GM18517 (cell line): ENCODE data around the gene NRP1.

ENCODE experiments used
- ATAC-seq: cut with Tn5 transposase; IDR thresholded peaks from one replicate; pipeline ENCODE4 v1.9.1; 2021; ENCODE audit warnings: mild to moderate bottlenecking, moderate library complexity; ENCODE audit not compliant: unreplicated experiment

NRP1 gene

DNA sequence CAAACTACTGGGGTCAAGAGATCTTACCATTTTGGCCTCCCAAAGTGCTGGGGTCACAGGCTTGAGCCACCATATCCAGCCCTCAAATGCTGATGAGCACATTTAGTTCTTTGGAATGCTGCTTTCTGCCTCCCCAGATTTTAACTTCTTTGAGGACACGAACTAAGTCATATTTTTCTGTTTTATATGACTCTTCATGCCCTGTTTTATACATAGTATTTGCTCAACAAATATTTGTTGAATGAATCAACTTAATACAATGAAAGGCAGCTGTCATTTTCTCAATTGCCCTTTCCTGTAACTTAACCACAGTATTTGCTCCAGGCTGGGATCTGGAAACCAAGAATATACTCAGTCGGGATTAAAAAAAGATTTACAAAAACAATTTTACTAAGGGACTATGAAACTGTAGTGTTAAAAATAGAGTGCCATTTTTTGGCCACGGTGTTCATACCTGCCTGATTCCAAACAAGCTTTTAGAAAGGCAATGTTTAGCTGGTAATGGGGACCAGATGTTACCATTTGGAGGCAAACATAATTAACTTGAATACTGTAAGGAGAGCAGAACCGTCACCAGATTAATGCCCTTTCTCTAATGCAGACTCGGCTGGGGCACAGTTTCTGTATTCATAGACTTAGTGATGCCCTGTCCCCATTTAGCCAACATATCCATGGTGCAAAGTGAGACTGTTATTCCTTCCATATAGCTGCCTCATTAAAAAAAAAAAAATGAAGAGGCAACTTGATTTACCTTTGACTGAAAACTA is 117.6 kb downstream of the NRP1 start:
- no peak for ATAC-seq

DNA sequence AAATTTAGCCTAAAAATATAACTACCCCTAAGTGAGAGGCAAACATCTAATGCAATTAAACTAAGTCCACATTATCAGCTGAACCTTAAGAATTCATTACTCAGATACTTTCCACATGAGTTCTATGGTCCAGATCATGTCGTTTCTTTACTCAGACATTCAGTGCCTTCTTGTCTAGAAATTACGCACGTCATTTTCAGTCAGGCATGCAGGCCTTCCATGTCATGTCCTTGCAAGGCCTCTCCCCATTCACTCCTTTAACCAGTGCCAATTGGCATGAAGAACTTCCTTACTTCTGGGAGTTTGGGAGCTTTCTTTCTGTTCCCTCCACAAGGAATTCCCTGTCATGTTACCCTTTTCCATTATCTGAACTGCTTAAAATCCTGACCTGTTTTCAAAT is 118.8 kb downstream of the NRP1 start:
- ATAC-seq, result no peak

DNA sequence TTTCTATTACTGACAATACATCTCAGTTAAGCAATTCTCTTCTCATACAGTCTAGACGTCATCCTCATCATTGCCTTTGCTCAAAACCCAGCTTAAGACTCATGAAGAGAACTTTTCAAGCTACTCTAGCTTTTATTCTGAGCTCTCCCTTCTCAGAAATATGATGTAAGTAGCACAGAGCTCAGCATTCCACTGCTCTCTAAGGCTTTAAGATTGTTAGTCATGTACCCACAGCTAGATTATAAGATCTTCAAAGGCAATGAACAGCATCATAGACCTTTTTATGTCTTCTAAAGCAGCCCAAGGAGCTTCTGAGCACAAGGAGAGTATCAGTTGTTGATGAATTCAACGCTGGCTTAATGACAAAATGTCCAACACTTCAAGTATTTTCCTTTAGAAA is 119.3 kb downstream of the NRP1 start:
- no peak for ATAC-seq

DNA sequence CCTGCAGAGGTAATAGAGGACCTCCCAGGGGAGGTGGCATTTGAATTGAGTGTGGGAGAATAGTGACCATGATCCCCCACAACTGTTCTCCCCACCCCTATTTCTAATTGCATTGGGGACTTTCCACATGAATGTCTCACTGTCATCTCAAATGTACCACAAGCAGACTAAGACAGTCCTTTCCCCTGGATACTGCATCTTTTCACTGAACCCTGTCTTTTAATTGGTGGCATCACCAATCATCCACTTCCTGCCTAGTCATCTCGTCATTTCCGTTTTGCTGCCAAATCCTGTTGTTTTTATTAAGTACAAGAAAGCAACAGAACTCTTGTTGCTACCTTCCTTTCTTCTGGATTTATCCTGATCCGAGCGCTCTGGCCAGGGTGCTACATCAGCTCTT is 120.3 kb downstream of the NRP1 start:
- ATAC-seq, result no peak

DNA sequence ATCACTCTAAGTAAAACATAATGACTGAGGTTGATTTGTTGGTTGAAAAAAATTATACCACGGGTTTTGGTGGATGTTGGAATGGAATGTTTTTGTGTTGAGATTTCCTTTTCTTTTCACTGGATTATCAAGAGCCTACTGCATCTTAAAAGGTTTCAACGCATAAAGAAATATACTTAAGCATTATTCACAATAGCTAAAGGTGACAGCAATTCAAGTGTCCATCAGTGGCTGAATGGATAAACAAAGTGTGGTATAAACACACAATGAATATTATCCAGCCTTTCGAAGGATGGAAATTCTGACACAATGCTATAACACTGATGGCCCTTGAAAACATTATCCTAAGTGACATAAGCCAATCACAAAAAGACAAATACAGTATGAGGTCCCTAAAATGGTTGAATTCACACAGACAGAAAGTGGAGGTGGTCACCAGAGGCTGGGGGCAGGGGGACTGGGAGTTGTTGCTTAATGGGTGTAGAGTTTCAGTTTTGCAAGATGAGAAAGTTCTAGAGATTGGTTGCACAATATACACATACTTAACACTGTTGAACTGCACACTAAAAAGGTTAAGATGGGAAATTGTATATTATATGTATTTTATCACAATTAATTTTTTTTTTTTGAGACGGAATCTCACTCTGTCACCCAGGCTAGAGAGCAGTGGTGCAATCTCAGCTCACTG is 122.3 kb downstream of the NRP1 start:
- no peak for ATAC-seq

DNA sequence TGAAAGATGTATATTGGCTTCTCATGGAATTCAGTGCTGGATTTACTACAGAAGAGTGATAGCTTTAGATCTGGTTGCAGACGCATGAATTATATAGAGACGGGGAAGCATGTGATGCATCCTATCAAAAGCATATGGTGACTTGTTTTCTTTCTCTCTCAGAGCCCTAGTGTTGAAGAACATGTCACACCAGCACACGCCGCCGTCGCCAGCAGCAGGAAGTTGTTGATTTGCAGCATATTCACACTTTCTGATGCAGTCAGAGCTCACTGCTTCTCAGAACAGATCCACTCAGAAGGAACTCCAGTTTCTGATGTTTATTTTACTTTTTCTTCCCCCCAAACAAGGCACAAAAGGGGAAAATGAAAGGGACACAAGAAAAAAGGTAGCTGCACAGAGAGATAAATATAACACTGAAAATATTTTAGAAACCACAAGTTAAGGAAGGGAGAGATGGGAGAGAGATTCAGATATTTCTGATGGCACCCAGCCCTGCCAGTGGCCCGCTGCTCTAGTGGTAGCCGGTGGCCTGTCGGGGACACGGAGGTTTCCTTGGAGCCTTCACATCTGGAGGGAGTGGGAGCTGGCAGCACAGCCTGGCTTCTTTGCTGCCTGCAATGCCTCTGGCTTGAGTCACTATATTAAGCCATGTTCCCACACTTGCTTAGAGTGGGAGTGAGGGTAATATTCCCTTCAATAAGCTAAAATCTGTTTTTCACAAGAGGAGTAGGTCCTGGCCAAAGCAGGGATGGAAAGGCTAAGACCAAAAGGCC is 123.2 kb downstream of the NRP1 start:
- no peak for ATAC-seq

DNA sequence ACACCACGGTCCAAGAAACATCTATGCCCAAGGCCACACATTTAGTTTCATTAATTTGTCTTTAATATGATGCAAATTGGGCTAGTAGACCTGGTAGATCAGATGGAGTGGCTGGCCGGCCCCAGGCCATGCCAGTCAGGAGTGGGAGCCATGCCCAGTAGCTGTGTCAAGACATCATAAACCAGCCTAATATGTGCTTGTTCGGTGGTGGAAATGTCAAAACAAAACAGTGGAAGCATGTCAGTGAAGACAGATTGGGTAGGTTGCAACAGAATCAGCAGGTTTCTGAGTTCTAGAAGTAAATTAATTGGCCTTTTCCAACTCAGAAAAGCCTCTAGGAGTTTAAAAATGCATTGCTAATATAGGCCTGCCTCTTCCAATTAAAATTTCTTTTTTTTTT is 124.7 kb downstream of the NRP1 start:
- ATAC-seq, result no peak

DNA sequence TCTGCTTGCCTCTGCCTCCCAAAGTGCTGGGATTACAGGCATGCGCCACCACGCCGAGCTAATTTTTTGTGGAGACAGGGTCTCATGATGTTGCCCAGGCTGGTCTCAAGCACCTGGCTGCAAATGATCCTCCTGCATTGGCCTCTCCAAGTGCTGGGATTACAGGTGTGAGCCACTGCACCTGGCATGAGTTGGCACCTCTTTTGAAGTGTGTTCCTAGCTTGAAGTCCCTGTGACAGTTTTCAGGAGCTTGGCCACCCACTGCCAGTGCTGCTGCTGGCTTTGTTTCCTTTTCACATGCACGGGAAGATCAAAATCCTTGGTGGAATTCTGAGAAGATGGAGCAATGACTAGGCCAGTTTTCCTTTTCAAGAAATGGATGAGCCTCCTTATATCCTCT is 126.3 kb downstream of the NRP1 start:
- ATAC-seq, result no peak

DNA sequence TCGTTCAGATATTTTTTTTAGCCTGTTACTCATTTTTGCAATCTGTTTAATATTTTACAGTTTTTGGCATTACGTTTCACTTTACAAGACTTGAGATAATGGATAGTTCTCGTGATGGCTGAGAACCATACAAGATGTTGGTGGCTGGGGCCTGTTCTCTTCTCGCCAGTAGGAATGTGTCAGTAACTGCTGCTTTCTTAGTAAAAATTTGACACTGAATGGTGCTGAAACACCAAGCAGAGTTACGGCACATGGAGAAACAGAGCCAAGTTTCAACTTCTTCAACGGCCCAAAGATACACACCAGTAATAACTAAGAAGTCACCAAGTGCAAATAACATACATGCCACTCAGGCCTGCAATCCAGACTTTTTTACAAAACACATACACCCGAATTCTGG is 130.4 kb downstream of the NRP1 start:
- ATAC-seq, result no peak

DNA sequence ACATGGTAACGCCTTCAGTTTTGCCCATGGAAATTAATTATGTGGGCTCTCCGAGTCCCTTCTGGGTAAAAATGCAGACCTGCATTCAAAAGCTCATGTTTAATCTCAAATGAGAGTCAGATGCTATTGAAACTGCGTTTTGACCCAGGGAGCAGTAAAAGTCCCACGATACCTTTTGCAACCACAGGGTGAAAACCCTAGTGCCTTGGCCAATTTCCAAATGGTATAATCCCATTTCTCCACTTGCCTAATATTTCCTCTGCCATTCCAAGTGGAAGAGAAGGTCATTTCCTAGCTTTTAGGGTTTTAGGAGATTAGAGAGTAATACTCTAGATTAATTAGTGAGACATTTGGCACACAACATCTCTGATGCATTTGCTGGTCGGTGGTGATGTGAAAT is 132.5 kb downstream of the NRP1 start:
- ATAC-seq, result no peak

DNA sequence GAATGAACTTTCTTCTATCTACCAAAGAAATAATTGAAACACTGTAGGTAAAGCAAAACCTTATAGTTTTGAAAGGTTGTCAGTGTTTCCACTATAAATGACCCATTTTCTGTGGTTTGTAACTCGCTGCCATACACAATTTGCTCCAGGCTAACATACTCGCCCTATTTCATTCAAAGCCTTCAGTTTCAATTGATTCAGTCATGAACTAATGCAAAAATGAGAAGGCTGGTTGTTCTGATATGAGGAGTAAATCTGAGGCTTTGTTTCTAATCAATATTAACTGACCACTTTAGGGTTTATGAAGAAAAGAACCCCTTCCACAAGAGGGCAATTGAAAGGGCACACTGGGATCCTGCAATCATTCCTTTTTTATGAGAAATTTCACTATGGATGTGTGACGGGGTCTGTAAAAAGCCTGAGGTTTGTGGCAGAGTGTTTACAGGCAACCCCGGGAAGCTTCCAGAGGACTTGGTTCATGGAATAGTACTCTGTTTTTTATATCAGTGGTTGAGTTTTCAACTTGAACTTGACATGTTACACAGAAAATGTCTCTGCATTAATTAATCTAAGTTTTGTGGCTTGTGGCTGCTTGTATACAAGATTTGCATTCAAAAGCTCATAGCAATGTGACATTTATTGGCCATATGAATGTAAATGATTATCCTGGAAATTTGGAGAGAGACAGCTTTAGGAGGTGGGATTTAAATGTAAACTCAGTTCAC is 133.2 kb downstream of the NRP1 start:
- ATAC-seq, result no peak

DNA sequence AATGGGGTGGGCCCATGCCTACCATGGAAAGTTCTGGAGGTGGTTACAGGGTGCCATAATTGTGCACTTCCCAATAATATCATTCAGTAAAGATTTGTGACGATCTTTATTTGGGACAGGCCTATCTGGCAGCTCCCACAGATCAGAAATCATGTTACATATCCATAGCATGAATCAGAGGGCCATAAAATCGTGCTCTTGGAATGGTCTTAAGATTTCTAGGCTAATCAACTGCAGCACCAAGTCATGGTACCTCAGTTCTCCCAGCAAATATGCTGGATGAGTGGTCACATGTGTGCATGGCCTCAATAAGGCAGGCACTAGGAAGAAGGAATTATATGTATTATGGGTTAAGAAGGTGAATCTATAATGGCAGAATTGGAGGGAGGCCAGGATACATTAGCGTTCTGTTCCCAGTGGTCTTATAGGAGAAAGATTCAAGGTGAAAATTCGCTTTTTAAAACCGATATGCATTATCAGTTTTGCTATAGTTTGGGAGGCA is 134.7 kb downstream of the NRP1 start:
- no peak for ATAC-seq

DNA sequence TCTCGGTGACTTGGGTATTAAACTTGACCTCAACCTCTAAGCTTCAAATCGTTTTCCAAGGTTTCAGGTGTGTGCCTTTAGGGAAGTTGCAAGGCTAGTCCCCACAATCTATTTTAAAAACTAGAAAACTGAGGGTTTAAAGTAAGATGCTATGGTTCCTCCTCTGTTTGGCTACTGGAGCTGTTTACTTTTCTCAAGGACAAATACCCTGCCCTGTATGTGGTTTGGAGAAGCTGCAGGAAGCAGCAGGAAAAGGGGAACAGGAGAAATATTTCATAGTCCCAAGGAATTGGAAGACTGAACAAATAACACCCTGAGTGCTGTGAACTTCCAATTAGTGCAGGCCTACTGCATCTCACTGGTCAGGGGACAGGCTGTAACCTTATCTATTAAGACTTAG is 135.9 kb downstream of the NRP1 start:
- no peak for ATAC-seq

DNA sequence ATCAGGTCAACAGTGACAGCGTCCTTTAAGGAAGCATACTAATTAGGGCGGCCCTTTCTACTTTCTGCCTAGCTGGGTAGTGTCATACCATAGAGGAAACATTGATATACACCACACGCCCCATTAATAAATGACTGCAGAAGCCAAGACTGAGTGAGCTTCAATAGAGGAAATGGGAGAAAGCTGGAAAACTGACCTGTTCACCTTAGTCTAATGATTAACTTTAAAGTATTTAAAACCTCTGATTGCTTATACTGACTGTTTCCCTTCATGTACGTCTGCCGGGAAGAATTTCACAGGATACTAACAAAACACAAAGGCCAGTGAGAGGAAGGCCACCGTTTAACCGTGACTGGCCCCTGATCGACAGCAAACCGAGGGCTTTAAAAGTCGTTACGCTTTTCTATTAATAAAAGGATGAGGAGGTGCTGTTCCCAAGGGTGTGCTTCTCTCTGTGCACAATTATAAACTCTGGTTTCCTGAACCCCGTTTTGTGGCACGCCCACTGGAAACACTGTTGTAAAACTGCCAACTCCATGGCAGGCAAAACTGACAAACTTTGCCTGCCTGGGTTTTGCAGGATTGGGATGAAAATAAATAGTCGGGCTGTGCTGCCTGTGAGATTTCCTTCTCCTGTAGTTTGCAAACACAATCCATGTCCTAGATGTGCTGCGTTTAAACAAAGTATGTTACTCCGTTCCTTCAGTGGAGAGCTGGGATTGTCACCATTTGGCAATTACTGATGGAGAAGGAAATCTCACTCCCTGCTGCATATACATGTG is 137.6 kb downstream of the NRP1 start:
- no peak for ATAC-seq

DNA sequence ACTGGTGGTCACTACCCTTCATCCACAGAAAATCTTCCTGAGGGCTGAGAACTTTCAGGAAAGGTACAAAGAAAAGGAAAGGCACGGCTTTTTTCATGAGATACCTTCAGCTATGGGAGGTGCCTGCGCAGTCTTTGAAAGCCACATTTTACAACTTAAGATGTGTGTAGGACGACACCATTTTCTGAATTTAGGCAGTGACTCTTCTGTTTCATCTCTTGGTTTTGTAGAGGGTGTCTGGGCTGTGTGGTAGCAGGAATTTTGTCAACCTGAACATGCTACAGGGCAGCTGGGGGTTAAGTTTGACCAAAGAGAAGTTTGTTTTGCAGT is 138.1 kb downstream of the NRP1 start:
- ATAC-seq, result no peak

DNA sequence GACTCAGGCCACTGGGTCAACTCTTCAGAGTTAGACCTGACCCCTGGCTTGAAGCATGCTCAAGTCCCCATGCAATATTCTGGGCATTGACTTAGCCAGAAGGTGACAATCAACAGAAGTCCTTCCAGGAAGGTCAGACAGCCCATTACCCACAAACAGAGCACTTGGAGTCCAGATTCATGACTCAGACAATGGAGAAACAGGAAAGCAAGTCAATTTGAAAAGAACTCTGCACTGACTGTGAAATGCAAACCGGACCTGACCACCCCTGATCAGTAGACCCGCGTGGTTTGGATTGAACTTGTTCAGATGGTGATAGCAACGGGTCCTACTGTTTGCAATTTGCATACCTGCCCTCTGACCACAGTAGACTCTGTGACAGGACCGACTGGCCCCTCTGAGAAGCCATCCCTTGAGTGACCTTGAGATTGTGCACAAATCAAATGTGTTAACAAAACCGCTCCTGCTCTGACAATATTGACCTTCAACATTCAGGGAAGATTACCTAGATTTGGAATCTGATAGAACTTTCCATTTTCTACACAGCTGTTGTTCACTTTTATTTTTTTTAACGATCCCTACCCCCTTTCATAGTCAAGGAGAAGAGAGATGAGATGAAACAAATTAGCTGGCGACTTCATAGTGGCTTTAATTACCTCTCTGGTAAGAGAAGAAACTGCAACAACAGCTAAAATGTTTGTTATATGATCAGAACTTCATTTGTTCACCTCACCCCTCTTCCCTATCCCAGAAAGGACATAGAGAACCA is 138.7 kb downstream of the NRP1 start:
- no peak for ATAC-seq

DNA sequence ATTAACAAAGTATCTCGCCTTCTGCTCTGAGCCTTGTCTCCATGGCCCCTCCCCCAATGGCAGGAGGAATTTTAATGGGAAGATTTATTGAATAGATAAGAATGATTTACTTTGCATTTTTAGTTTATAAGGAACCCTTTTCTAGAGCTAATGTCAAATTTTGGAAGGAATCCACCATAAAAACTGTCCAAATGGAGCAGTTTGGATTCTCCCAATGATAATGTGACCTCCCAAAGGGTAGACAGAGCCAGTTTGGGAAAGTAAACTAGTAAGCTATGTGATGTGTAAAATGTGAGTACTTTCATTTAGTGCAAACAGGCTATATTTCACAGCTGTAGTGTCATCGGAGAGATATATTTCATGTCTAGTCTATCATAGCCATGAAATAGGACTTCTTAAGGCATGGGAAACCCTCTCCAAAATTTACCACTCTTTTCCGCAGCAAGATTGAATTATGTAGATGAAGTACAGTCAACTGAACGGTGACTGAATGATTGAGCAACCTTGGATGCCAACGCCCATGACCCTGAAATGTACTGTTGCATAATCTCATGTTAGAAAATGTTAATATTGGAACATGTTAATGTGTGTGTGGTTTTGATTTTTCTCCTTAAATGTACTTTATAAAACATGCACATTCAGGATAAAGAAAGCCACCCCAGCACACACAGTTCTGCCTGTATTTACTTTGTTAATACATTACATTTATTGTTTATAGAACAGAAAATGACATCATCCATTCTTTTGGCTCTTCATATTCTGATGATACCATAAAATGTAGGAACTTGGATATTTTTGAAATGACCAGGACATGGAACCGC is 140.6 kb downstream of the NRP1 start:
- ATAC-seq, result no peak

DNA sequence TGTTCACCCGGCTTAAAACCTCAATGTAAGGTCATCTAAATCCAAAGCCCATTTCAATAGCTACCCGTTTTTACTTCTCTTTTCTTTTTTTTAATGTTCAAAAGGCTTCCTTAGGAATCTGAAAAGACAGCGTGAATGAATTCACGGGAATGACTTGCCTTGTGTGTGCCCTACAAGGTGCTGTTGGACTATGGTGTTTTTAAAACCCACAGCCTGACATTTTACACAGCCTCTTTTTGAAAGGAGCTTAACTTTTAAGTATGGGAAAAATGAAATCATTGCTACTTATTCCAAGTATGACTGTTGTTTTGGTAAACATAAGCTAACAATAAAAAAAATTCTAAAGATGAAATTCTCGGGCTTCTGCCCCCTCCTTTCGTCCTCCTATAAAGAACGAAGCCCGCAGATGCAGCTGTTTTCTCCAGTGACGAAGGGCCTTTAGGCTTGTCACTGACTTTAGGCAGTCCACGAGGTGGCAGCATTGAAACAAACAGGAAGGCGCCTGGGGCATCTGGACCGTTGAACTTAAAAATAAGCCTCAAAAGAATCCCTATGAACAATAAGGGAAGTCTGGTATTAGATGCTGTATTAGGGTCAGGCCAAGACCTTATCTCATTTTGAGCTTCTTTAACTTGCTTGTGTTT is 141.3 kb downstream of the NRP1 start:
- ATAC-seq, result peak; percentile 80
